HG03575 (cell line): ENCODE measurements around the gene IL25.

Experiments
- ATAC-seq: cut with Tn5 transposase; IDR thresholded peaks from one replicate; pipeline ENCODE4 v1.9.1; 2021; ENCODE audit not compliant: unreplicated experiment, insufficient number of reproducible peaks, low FRiP score; ENCODE audit errors: extremely low read depth

The IL25 gene

GRCh38 chr14:23352506-23353432 is 19.8 kb upstream of the IL25 start, which contains the start of gene SLC22A17:
Gene SLC22A17, minus strand, starts transcription at chr14:23352887.
- ATAC-seq, result no peak

GRCh38 chr14:23353433-23353780 is 19.2 kb upstream of the IL25 start:
- no peak for ATAC-seq

- ATAC-seq, result no peak
Observed at GRCh38 chr14:23354990-23355389, 17.6 kb upstream of the IL25 start.

- no peak for ATAC-seq
Observed at GRCh38 chr14:23355871-23356435, 16.7 kb upstream of the IL25 start.

GRCh38 chr14:23356662-23357061 is 15.9 kb upstream of the IL25 start:
- no peak for ATAC-seq

GRCh38 chr14:23357261-23357660 is 15.3 kb upstream of the IL25 start:
- no peak for ATAC-seq

- no peak for ATAC-seq
Observed at GRCh38 chr14:23358042-23358441, 14.6 kb upstream of the IL25 start.

- ATAC-seq, result no peak
Observed at GRCh38 chr14:23358553-23359166, 13.9 kb upstream of the IL25 start.

- no peak for ATAC-seq
Observed at GRCh38 chr14:23359167-23359626, 13.4 kb upstream of the IL25 start.

GRCh38 chr14:23359722-23360447 is 12.7 kb upstream of the IL25 start:
- ATAC-seq, result no peak

- no peak for ATAC-seq
Observed at GRCh38 chr14:23360496-23360895, 12.1 kb upstream of the IL25 start.

GRCh38 chr14:23361320-23361719 is 11.3 kb upstream of the IL25 start:
- ATAC-seq, result no peak

GRCh38 chr14:23361763-23362162 is 10.8 kb upstream of the IL25 start:
- no peak for ATAC-seq

GRCh38 chr14:23362200-23362599 is 10.4 kb upstream of the IL25 start:
- ATAC-seq, result no peak

- ATAC-seq, result no peak
Observed at GRCh38 chr14:23364164-23365035, 8.2 kb upstream of the IL25 start.

GRCh38 chr14:23365036-23365731 is 7.4 kb upstream of the IL25 start, which contains the start of gene EFS:
Gene EFS, minus strand, starts transcription at chr14:23365172. Its CDS starts 147 bp downstream, at chr14:23365025.
- ATAC-seq, result no peak

GRCh38 chr14:23365732-23366425 is 6.7 kb upstream of the IL25 start:
- ATAC-seq, result no peak
